Vagina (tissue), 2 donors: ENCODE measurements around the gene P4HA1.

ENCODE experiments used
- CTCF ChIP-seq, 3 experiments: fragments of 450-650 bp in 2 of 3; fragments of 200-600 bp in 1 of 3; sonication (generic) in 1 of 3; IDR thresholded peaks; one replicate each; pipeline ENCODE4 v1.5.1; 2017 to 2019; ENCODE audit warnings: antibody characterized with exemption in 3 of 3, mild to moderate bottlenecking in 2 of 3, moderate library complexity in 2 of 3
- POLR2A ChIP-seq, 2 donors: fragments of 450-650 bp; IDR thresholded peaks; one replicate each; pipeline ENCODE4 v1.6.1; 2017; ENCODE audit warnings: antibody characterized with exemption in 2 of 2, mild to moderate bottlenecking in 2 of 2, moderate library complexity in 2 of 2

GRCh38 chr10:73094986-73095480 lies 1.6 kb downstream of the P4HA1 start:
- TF ChIP-seq CTCF (IDR thresholded peaks at IDR 0.05) (no peak), POLR2A (IDR thresholded peaks at IDR 0.05) (no peak)
